NCI-H1930 (cell line): ENCODE measurements around the gene ETV3.
"Not testable (repeated sequence)": the region's sequence is repeated elsewhere in the genome, so short reads cannot be mapped to it uniquely, and the experiment has no call there.

Source experiments
- DNase-seq, 2 experiments: peaks; one replicate each; lab custom pipeline; 2025; lab: John Stamatoyannopoulos, UW

Gene ETV3

GRCh38 chr1:157138220-157139051 lies at the start of gene ETV3:
Gene ETV3 (minus strand): TSS chr1:157138395. CDS start chr1:157136352, 2,043 bp downstream.
- peak; percentile 76 to 79 for DNase-seq

GRCh38 chr1:157186281-157186992 lies 48.2 kb upstream of the ETV3 start:
- DNase-seq = no peak

GRCh38 chr1:157183870-157184269 lies 45.7 kb upstream of the ETV3 start:
- DNase-seq = no peak

GRCh38 chr1:157182371-157182770 lies 44.2 kb upstream of the ETV3 start:
- not testable (repeated sequence) for DNase-seq

GRCh38 chr1:157181790-157182189 lies 43.6 kb upstream of the ETV3 start:
- DNase-seq = no peak

- DNase-seq = no peak
These were observed 43.1 kb upstream of the ETV3 start for GRCh38 chr1:157181258-157181657.

- DNase-seq = no peak
These were observed 40.3 kb upstream of the ETV3 start for GRCh38 chr1:157178490-157178889.

- no peak for DNase-seq
These were observed 39.7 kb upstream of the ETV3 start for GRCh38 chr1:157177733-157178394.

- DNase-seq = no peak
These were observed 38.5 kb upstream of the ETV3 start for GRCh38 chr1:157176591-157177121.

GRCh38 chr1:157176016-157176415 lies 37.8 kb upstream of the ETV3 start:
- no peak for DNase-seq

GRCh38 chr1:157173900-157174410 lies 35.8 kb upstream of the ETV3 start:
- DNase-seq = no peak

GRCh38 chr1:157173241-157173640 lies 35.0 kb upstream of the ETV3 start:
- DNase-seq = not testable (repeated sequence)

- not testable (repeated sequence) for DNase-seq
These were observed 34.4 kb upstream of the ETV3 start for GRCh38 chr1:157172591-157172990.

GRCh38 chr1:157171903-157172503 lies 33.8 kb upstream of the ETV3 start:
- DNase-seq = peak in 1 of 2 experiments; percentile 18

GRCh38 chr1:157170677-157171515 lies 32.7 kb upstream of the ETV3 start:
- DNase-seq = peak; percentile 55 to 58

GRCh38 chr1:157168015-157168414 lies 29.8 kb upstream of the ETV3 start:
- no peak for DNase-seq

- DNase-seq = no peak
These were observed 29.2 kb upstream of the ETV3 start for GRCh38 chr1:157167437-157167836.

- DNase-seq = no peak
These were observed 28.4 kb upstream of the ETV3 start for GRCh38 chr1:157166590-157166989.

GRCh38 chr1:157163273-157164127 lies 25.3 kb upstream of the ETV3 start:
- peak; percentile 31 to 69 for DNase-seq

GRCh38 chr1:157162345-157162744 lies 24.1 kb upstream of the ETV3 start:
- no peak for DNase-seq
